Hepatocyte (in vitro differentiated cells): Measurements from ENCODE around the gene DNPEP. TPM values are rescaled to one million over a fixed set of nuclear protein-coding genes. Genes with fewer than 3 reads are reported as not detected.

Experiments
- DNase-seq: peaks from one replicate; pipeline ENCODE4 v3.0.0-alpha.2; 2016; ENCODE audit warnings: low spot score
- H2AFZ ChIP-seq: fragments of 200-600 bp; sonication (generic); 2 replicates; pipeline ENCODE4 v1.6.0; 2016; ENCODE audit warnings: antibody characterized with exemption, mild to moderate bottlenecking
- H3K27ac ChIP-seq: fragments of 200-600 bp; sonication (generic); 2 replicates; pipeline ENCODE4 v1.5.1; 2016; ENCODE audit warnings: mild to moderate bottlenecking
- H3K27me3 ChIP-seq: fragments of 200-600 bp; sonication (generic); 2 replicates; pipeline ENCODE4 v1.6.1; 2016
- H3K36me3 ChIP-seq: fragments of 200-600 bp; sonication (generic); replicated peaks from 2 replicates; pipeline ENCODE4 v1.5.1; 2016; ENCODE audit warnings: low read depth; ENCODE audit not compliant: insufficient read depth
- H3K4me1 ChIP-seq: fragments of 200-600 bp; sonication (generic); 2 replicates; pipeline ENCODE4 v1.5.1; 2016; ENCODE audit warnings: mild to moderate bottlenecking, moderate library complexity; ENCODE audit not compliant: insufficient read depth
- H3K4me2 ChIP-seq: fragments of 200-600 bp; sonication (generic); 2 replicates; pipeline ENCODE4 v1.6.0; 2016
- H3K4me3 ChIP-seq: fragments of 200-600 bp; sonication (generic); 2 replicates; pipeline ENCODE4 v1.5.1; 2016; ENCODE audit warnings: mild to moderate bottlenecking
- H3K79me2 ChIP-seq: fragments of 200-600 bp; sonication (generic); 2 replicates; pipeline ENCODE4 v1.6.0; 2017; ENCODE audit warnings: mild to moderate bottlenecking
- H3K9me2 ChIP-seq: fragments of 200-600 bp; sonication (generic); replicated peaks from 2 replicates; pipeline ENCODE4 v1.6.0; 2017; ENCODE audit warnings: mild to moderate bottlenecking; ENCODE audit not compliant: insufficient read depth
- H3K9me3 ChIP-seq: fragments of 200-600 bp; sonication (generic); 2 replicates; pipeline ENCODE4 v1.5.1; 2016; ENCODE audit warnings: low read depth, mild to moderate bottlenecking
- H4K20me1 ChIP-seq: fragments of 200-600 bp; sonication (generic); 2 replicates; pipeline ENCODE4 v1.6.0; 2016; ENCODE audit warnings: mild to moderate bottlenecking; ENCODE audit not compliant: insufficient read depth, poor library complexity, severe bottlenecking
- EZH2 ChIP-seq: fragments of 200-600 bp; sonication (generic); IDR thresholded peaks from 2 replicates; pipeline ENCODE4 v1.6.1; 2016; ENCODE audit warnings: antibody characterized with exemption, mild to moderate bottlenecking, borderline replicate concordance
- EZH2phosphoT487 ChIP-seq: fragments of 200-600 bp; sonication (generic); IDR thresholded peaks from one replicate; pipeline ENCODE4 v1.6.1; 2018; ENCODE audit warnings: antibody characterized with exemption, mild to moderate bottlenecking, low read depth, moderate library complexity; ENCODE audit not compliant: unreplicated experiment, severe bottlenecking
- WGBS: methylation state at CpG from one replicate; pipeline ENCODE4 v1.1.6; 2016; ENCODE audit warnings: low lambda C conversion rate; ENCODE audit errors: missing lambda C conversion rate; 5-methylcytosine and 5-hydroxymethylcytosine counted together
- polyA plus RNA-seq: library from polyadenylated mRNA; unstranded; fragments of >200 nt; fragmentation: Nextera tagmentation; extraction: Ambion mirVana; gene quantifications from 2 replicates; pipeline ENCODE4 v1.2.1, GENCODE V29; 2016
- total RNA-seq: library from RNA; depleted of rRNA; stranded (reverse); fragments of >200 nt; gene quantifications from 2 replicates; pipeline ENCODE4 v1.2.3, GENCODE V29; 2014
- TF ChIP-seq, protein P1 (sequence below): fragments of 200-600 bp; sonication (generic); IDR thresholded peaks from 2 replicates; pipeline ENCODE4 v1.5.1; 2016; ENCODE audit warnings: antibody characterized with exemption, mild to moderate bottlenecking; ENCODE audit not compliant: poor library complexity

Gene DNPEP
- total and polyA plus RNA-seq, 2 experiments from 2014 or later: 53.5 to 79.0 TPM

- Histone ChIP-seq H3K27me3 (peaks cover 14% of the 10 kb centered on the region), H3K9me3 (no peaks in the 10 kb centered on the region), H3K4me1 (peaks cover 14% of the 10 kb centered on the region), H3K4me3 (no peak overlapping the region), H3K4me2 (no peak overlapping the region), H4K20me1 (no peaks in the 10 kb centered on the region), H3K27ac (no peak overlapping the region), H3K9me2 (no peaks in the 10 kb centered on the region), H2AFZ (no peak overlapping the region), H3K79me2 (no peaks in the 10 kb centered on the region), H3K36me3 (no peaks in the 10 kb centered on the region)
- TF ChIP-seq EZH2phosphoT487: no peak
- TF ChIP-seq, protein P1, sequence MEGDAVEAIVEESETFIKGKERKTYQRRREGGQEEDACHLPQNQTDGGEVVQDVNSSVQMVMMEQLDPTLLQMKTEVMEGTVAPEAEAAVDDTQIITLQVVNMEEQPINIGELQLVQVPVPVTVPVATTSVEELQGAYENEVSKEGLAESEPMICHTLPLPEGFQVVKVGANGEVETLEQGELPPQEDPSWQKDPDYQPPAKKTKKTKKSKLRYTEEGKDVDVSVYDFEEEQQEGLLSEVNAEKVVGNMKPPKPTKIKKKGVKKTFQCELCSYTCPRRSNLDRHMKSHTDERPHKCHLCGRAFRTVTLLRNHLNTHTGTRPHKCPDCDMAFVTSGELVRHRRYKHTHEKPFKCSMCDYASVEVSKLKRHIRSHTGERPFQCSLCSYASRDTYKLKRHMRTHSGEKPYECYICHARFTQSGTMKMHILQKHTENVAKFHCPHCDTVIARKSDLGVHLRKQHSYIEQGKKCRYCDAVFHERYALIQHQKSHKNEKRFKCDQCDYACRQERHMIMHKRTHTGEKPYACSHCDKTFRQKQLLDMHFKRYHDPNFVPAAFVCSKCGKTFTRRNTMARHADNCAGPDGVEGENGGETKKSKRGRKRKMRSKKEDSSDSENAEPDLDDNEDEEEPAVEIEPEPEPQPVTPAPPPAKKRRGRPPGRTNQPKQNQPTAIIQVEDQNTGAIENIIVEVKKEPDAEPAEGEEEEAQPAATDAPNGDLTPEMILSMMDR: no peak
- TF ChIP-seq EZH2: no peak
- WGBS: 48% methylated on average over 3 of the region's 3 CpGs
- DNase-seq: no peak
Observed at GRCh38 chr2:219416235-219416602, 28.5 kb upstream of the DNPEP start.

GRCh38 chr2:219415580-219416234 is 28.0 kb upstream of the DNPEP start:
- H4K20me1 ChIP-seq: no peaks in the 10 kb centered on the region
- no peak overlapping the region for H3K4me3 ChIP-seq
- H3K79me2 ChIP-seq: no peaks in the 10 kb centered on the region
- peaks cover 14% of the 10 kb centered on the region for H3K27me3 ChIP-seq
- no peaks in the 10 kb centered on the region for H3K9me2 ChIP-seq
- no peaks in the 10 kb centered on the region for H3K36me3 ChIP-seq
- H2AFZ ChIP-seq: no peak overlapping the region
- DNase-seq: no peak
- TF ChIP-seq EZH2phosphoT487 (no peak), EZH2 (no peak)
- TF ChIP-seq, protein P1: no peak
- no peaks in the 10 kb centered on the region for H3K9me3 ChIP-seq
- WGBS: 72% methylated on average over 5 of the region's 5 CpGs
- H3K27ac ChIP-seq: no peak overlapping the region
- no peak overlapping the region for H3K4me2 ChIP-seq
- H3K4me1 ChIP-seq: peaks cover 14% of the 10 kb centered on the region

GRCh38 chr2:219414857-219415256 is 27.1 kb upstream of the DNPEP start:
- Histone ChIP-seq H3K27ac (no peak overlapping the region), H3K79me2 (no peaks in the 10 kb centered on the region), H3K4me3 (no peak overlapping the region), H2AFZ (no peak overlapping the region), H3K4me2 (no peak overlapping the region), H3K27me3 (peaks cover 14% of the 10 kb centered on the region), H3K4me1 (peaks cover 14% of the 10 kb centered on the region), H3K9me2 (no peaks in the 10 kb centered on the region), H3K9me3 (no peaks in the 10 kb centered on the region), H3K36me3 (no peaks in the 10 kb centered on the region), H4K20me1 (no peaks in the 10 kb centered on the region)
- WGBS: 89% methylated on average over 4 of the region's 4 CpGs
- TF ChIP-seq EZH2phosphoT487 (no peak), EZH2 (no peak)
- TF ChIP-seq, protein P1: no peak
- no peak for DNase-seq
